Epidermal melanocyte (primary cell): ENCODE results near the gene FAM24B.
"Not testable (repeated sequence)": the region's sequence is repeated elsewhere in the genome, so short reads cannot be mapped to it uniquely, and the experiment has no call there.

ENCODE experiments used
- DNase-seq: peaks from one replicate; pipeline ENCODE4 v3.0.0; 2011; ENCODE audit warnings: low spot score; ENCODE audit not compliant: insufficient read length

FAM24B gene, protein sequence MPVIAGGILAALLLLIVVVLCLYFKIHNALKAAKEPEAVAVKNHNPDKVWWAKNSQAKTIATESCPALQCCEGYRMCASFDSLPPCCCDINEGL

DNA sequence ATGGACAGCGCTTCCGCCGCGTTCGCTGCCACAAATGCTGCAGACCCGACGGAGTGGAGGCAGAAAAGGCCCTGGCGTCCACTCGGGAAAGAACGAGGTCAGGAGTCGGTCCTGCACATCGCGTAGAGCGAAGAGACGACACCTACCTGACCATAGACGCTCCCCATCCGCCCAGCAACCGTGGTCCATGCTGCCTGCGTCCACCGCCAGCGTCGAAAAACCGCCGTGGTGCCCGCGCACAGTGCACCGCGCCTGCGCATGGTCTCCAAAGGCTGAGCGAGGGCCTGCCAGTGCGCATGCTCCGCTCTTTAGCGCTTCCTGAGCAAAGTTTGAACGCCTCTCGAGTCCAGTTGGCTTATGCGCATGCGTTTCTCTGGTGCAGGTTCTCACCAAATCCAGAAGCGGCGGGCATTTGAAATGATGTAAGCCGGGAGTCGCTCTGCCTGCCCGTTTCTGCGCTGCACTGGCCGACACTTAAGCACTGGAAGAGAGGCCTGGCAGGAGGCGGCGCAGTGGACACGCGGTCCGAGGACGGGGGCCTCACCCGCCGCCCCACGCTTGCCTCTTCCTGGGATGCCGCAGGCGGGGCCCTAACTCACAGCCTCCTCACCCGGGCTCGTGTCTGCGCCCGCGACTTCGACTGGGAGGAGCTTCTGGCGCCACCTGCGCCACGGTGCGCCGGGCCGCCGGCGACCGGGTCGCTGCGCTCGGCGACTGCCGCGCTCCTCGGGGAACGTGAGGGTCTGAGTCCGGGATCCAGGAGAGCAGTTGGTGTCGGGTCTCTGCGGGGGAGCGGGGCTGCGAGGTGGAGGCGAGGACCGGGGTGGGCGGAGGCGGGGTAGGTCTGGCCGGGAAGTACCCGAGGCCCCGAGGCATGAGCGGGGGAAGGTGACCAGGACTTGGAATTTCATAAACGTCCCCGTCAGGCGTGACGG lies at the start of gene FAM24B:
TSS of gene FAM24B (minus strand) at position 243 of the 935 bp plus-strand sequence. CDS start 29,066 bp downstream, outside the sequence.
- peak; percentile 69 for DNase-seq

DNA sequence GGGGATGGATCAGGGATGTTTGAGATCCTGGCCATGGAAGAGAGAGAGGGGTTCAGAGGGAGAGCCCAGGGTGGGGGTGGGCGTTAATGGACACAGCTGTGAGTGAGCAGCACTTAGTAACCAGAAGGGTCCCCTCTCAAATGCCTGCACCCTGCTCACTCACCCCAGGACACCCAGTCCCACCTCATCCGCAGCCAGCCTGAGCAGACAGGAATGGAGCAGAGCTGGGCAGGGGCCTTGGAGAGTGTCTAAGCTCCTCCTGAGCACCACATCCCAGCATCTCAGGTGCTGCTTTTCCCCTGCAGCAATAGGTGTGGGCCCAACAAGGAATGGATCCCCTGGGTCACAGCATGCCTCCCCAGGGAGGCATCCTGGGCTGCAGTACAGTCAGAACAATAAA lies 36.3 kb upstream of the FAM24B start:
- DNase-seq: no peak

DNA sequence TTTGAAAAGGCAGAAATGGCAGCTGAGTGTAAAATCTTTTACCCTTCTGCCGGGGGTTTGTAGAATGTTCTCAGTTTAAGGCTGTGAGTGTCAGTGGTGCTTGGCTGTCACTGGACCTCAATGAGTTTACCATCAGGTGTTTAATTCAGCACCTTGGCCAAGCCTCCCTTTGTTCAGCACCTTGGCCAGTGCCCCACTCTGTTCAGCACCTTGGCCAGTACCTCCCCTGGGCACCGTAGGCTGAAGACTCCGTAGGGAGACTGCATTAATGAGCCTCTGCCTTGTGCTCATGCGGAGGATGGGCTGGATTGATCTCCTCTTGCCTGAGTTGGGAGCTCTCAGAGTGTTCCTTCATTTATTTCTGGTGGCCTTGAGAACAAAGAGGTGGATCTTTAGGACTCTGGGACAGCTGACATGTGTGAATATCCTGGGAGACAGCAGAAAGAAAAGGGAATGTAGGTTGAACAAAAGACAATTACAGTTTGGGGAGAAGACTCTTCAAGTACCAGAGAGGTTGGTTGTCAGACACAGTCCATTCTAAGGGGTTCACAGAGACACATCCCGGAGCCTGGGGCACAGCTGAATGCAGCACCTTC lies 32.6 kb upstream of the FAM24B start:
- DNase-seq: no peak

GRCh38 chr10:122910310-122910709 lies 30.9 kb upstream of the FAM24B start, which contains the start of gene FAM24A:
FAM24A (plus strand) TSS chr10:122910610; CDS start chr10:122911635, 1,025 bp downstream.
- DNase-seq: no peak

- DNase-seq: not testable (repeated sequence)
These were observed 24.5 kb upstream of the FAM24B start for GRCh38 chr10:122903861-122904260.

DNA sequence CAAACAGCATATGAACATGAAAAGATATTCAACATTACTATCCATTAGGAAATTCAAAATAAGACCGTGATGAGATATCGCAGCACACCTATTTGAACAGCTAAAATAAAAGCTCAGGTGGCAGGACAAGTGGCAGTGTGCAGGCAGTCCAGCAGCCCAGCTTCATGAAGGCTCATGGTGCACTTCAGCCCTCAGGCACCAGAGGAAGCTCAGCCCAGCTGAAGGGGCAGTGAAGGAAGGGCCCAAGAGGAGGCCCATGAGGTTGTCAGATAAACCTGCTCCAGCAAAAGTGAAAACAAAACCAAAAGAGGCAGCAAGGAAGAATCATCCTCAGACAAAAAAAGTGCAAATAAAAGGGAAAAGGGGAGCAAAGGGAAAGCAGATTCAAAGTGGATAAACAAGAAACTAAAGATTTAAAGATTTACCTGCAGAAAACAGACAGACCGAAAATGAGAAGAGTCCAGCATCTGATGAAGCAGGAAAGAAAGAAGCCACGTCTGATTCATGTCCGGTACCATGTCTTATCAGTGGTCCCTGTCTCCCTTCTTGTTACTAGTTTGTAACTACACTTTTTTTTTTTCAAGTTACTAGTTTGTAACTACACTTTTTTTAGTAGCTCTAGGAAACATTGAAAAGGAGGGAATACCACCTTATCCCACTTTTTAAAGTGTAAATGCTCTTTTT lies 15.0 kb upstream of the FAM24B start:
- DNase-seq: no peak

GRCh38 chr10:122884166-122884565 lies 4.8 kb upstream of the FAM24B start:
- DNase-seq: no peak

DNA sequence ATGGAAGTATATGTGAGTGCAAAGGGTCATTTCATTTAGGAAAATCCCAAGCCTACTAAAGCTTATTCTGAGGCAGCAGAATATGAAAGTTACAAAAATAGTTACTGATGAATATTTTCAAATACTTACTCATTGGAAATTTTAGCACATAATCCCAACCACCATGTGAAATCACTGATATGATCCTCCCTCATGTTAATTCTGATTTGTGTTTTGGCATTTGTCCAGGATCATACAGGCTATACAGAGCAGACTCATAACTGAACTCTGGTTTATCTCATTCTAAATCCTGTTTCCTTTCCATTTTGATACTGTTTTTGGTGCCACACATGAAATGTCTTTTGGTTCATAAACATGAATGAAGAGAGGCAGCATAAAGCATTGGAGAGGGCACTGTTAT lies 3.4 kb upstream of the FAM24B start:
- DNase-seq: no peak

DNA sequence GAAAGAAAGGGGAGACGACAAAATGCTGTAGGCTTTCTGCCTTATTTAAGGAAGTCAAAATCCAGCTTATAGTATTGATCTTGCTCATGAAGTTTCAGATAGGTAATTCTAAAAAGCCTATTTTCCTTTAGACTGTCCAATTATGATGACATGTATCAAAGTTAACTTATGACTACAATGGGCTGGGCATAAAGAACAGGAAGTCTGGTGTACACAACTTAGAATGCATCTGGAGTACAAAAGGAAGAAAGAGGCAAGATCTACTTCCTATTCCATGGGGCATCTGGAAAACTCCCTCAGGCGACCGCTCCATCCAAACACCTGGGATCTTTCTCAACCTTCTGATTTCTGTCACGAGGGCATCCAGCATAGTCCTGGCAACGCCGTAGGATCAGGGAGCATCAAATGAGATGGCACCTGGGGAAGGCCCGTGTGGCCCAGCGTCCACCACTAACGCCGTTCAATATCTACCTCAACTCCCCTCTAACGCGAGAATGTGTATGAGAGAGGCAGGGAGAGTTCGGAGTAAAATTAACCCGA lies 512 bp downstream of the FAM24B start:
- DNase-seq: no peak

DNA sequence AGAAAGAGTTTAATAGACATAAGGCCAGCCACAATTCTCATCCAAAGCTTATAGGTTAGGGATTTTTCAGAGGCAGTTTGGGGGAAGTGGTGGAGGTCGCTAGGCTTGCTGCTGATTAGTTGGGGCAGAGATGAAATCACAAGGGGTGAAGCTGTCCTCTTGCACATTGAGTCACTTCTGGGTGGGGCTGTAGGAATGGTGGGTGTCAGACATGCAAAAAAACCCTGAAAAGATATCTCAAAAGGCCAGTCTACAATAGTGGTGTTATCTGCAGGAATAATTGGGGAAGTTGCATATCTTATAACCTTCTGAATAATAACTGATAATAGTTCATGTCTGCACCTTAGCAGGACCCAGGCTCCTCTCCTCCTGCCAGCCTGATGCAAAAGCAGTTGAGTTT lies 2.1 kb downstream of the FAM24B start:
- no peak for DNase-seq

GRCh38 chr10:122876467-122876855 lies 2.9 kb downstream of the FAM24B start:
- no peak for DNase-seq

GRCh38 chr10:122875843-122876466 lies 3.4 kb downstream of the FAM24B start:
- DNase-seq: no peak

GRCh38 chr10:122871947-122872346 lies 7.4 kb downstream of the FAM24B start:
- DNase-seq: not testable (repeated sequence)

DNA sequence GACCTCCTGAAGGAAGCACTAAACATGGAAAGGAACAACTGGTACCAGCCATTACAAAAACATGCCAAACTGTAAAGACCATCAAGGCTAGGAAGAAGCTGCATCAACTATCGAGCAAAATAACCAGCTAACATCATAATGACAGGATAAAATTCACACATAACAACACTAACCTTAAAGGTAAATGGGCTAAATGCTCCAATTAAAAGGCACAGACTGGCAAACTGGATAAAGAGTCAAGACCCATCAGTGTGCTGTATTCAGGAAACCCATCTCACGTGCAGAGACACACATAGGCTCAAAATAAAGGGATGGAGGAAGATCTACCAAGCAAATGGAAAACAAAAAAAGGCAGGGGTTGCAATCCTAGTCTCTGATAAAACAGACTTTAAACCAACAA lies 10.6 kb downstream of the FAM24B start:
- DNase-seq: not testable (repeated sequence)

- DNase-seq: not testable (repeated sequence)
These were observed 12.5 kb downstream of the FAM24B start for GRCh38 chr10:122866757-122867482.

- no peak for DNase-seq
These were observed 14.5 kb downstream of the FAM24B start for GRCh38 chr10:122864901-122865300.

- no peak for DNase-seq
These were observed 15.2 kb downstream of the FAM24B start for GRCh38 chr10:122864194-122864592.

GRCh38 chr10:122863216-122864193 lies 15.9 kb downstream of the FAM24B start:
- DNase-seq: no peak

- DNase-seq: no peak
These were observed 17.6 kb downstream of the FAM24B start for GRCh38 chr10:122861711-122862161.
